Measurements from ENCODE around the gene ARNT2.

ARNT2 gene

GRCh38 chr15:80492874-80493273 lies 88.7 kb downstream of the ARNT2 start:
- no peak for TF ChIP-seq CTCF (IDR thresholded peaks at IDR 0.05; ENCODE audit: control extremely low read depth, extremely low read depth, low read depth, missing control alignments)
- ChIA-PET POLR2A (no interaction called here), CTCF (interaction anchor here (0.9 kb wide), 1 partner anchor 37 kb away, joined by 3 read pairs; no protein-coding TSS in a partner anchor)
- DNase-seq (ENCODE audit: extremely low spot score) = no peak

DNA sequence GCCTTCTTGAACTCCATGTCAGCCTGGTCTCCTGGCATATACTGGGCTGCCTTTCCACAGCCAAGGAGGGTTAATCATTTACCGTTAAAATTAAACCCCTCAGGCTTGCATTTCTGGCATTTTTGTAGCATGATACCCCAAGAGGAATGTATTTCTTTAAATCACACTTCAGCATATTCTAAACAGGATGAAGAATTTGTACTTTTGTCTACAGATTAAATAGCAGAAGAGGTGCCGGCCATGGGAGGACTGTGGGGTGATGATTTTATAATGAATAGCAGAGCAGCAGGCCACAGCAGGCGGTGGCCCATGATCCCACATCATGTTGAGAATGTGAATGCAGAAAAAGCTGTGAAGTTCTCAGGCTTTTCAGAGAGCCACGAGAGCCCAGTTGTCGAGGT lies 90.2 kb downstream of the ARNT2 start:
- CTCF ChIA-PET = no interaction called here
- no peak for DNase-seq (ENCODE audit: extremely low spot score)
- POLR2A ChIA-PET = no interaction called here

DNA sequence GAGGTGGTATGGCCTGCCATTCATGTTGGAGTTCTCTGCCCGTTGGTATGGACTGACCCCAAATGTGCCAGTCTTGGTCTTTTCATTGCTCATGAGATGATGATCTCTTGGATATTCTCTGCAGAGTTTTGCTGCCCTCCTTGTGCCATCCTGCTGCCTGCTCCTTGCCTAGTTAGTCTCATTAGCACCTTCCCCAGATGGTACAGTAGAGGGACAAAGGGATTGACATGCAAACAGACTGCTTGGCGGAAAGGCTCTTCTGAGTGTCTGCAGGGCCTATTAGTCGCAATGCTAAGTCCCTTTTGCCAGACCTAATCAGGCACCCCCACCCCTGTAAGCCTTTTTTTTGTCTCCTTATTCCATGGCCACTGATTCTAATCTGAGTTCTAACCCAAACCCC lies 90.6 kb downstream of the ARNT2 start:
- no peak for TF ChIP-seq CTCF (IDR thresholded peaks at IDR 0.05; ENCODE audit: control extremely low read depth, extremely low read depth, low read depth, missing control alignments)
- CTCF ChIA-PET = interaction anchor here (0.9 kb wide), 1 partner anchor 282 kb away, joined by 3 read pairs; no protein-coding TSS in a partner anchor
- no peak for DNase-seq (ENCODE audit: extremely low spot score)
- POLR2A ChIA-PET = no interaction called here

More for the DNA sequence above, 90.2 kb downstream of the ARNT2 start:
- TF ChIP-seq CTCF (IDR thresholded peaks at IDR 0.05; ENCODE audit: control extremely low read depth, extremely low read depth, low read depth, missing control alignments) = no peak

DNA sequence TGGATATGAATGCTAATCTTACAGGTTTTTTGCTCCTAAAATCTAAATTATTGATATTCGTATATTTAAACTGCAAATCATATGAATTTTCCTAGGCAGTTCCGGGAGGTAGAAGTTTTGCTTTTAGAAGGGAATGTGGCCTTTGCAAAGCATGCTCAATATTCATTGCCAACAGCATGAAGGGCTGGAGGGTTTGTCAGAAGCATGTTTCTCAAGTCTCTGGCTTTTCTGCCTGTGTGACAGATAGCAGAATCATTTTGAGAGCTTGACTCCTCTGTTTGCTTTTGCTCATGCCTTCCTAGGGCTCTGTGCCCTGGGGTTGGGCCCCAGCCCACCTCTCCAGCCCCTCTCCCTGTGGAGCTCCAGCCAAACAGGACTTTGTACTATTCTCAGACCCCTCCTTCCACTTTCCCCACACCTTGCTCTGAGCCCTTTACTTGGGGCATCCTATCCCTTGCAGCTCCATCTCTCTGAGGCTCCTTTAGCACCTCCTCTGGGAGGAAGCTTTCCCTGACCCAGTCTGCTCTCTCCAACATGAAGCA lies 91.3 kb downstream of the ARNT2 start:
- DNase-seq (ENCODE audit: extremely low spot score) = no peak
- TF ChIP-seq CTCF (IDR thresholded peaks at IDR 0.05; ENCODE audit: control extremely low read depth, extremely low read depth, low read depth, missing control alignments) = no peak
- ChIA-PET POLR2A (no interaction called here), CTCF (interaction anchor here (0.9 kb wide), 1 partner anchor 281 kb away, joined by 3 read pairs; no protein-coding TSS in a partner anchor)

DNA sequence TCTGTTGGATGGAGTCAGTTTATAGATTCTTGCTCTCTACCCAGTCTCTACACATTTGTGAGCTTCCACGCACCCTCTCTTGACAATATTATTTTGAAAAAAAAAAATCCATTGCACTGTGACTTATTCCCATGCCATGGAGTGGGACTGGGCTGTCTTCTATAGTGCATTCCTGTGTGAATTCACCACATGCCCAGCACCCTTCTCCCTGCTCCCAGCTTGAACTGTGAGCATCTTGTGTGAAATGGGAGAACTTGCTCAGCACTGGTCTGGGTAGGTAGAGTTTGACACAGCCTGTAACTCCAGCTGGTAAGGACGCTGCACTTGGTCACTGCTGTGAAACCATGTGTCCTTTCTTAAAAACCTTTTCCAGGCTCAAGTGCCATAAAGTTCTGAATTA lies 91.9 kb downstream of the ARNT2 start:
- ChIA-PET CTCF (interaction anchor here (1.0 kb wide), 1 partner anchor 40 kb away, joined by 4 read pairs; no protein-coding TSS in a partner anchor), POLR2A (no interaction called here)
- no peak for TF ChIP-seq CTCF (IDR thresholded peaks at IDR 0.05; ENCODE audit: control extremely low read depth, extremely low read depth, low read depth, missing control alignments)
- no peak for DNase-seq (ENCODE audit: extremely low spot score)

GRCh38 chr15:80497221-80497620 lies 93.0 kb downstream of the ARNT2 start:
- CTCF ChIA-PET = no interaction called here
- no peak for DNase-seq (ENCODE audit: extremely low spot score)
- no peak for TF ChIP-seq CTCF (IDR thresholded peaks at IDR 0.05; ENCODE audit: control extremely low read depth, extremely low read depth, low read depth, missing control alignments)
- POLR2A ChIA-PET = no interaction called here
